ENCODE data around the gene CTNNA1. TPM values are rescaled to one million over a fixed set of nuclear protein-coding genes. Genes with fewer than 3 reads are reported as not detected.
"Not testable (repeated sequence)": the region's sequence is repeated elsewhere in the genome, so short reads cannot be mapped to it uniquely, and the experiment has no call there.

The CTNNA1 gene
- total RNA-seq, 1 experiment from 2014 or later, result 734 TPM

DNA sequence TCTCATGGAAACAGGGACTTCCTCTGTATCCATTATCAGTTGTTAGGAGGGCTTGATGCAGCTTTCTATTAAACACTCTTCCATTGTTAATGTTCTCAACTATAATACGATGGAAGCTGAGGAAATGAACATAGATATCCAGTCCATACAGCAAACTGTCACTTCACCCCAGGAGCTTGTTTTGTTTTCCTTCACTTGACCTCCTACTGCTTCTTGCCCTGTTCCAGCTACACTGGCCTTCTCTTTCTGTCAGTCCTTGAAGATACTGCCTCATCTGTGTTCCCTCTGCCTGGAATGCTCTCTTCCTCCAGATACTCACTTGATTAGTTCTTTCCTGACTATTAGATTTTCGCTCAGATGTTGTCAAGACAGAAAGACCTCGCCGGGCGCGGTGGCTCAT, 17.1 kb downstream of the CTNNA1 start:
- Mint-ChIP-seq H3K9me3 (ENCODE audit: low read depth, unreplicated experiment) (no peaks in the 10 kb centered on the region), H3K36me3 (ENCODE audit: insufficient read depth, unreplicated experiment) (peaks cover 32% of the 10 kb centered on the region), H3K27me3 (ENCODE audit: unreplicated experiment) (no peaks in the 10 kb centered on the region), H3K27ac (ENCODE audit: unreplicated experiment) (no peak overlapping the region), H3K4me1 (ENCODE audit: low read depth, unreplicated experiment) (peaks cover 48% of the 10 kb centered on the region), H3K4me3 (ENCODE audit: low read depth, unreplicated experiment) (no peak overlapping the region)
- no TSS peak for BruUV-seq (replicated peaks)
- intact Hi-C loops (cut with micrococcal nuclease; ENCODE audit: unreplicated experiment), result no loop called here
- no peak for DNase-seq
- no peak for TF ChIP-seq CTCF (IDR thresholded peaks at IDR 0.05; ENCODE audit: unreplicated experiment)
- CTCF ChIA-PET, result no interaction called here

GRCh38 chr5:138770977-138771376, 17.8 kb downstream of the CTNNA1 start:
- DNase-seq, result no peak
- Mint-ChIP-seq H3K27me3 (ENCODE audit: unreplicated experiment) (no peaks in the 10 kb centered on the region), H3K9me3 (ENCODE audit: low read depth, unreplicated experiment) (no peaks in the 10 kb centered on the region), H3K36me3 (ENCODE audit: insufficient read depth, unreplicated experiment) (peaks cover 27% of the 10 kb centered on the region), H3K4me3 (ENCODE audit: low read depth, unreplicated experiment) (no peak overlapping the region), H3K27ac (ENCODE audit: unreplicated experiment) (no peak overlapping the region), H3K4me1 (ENCODE audit: low read depth, unreplicated experiment) (peaks cover 45% of the 10 kb centered on the region)
- BruUV-seq (replicated peaks), result no TSS peak
- intact Hi-C loops (cut with micrococcal nuclease; ENCODE audit: unreplicated experiment), result no loop called here
- no peak for TF ChIP-seq CTCF (IDR thresholded peaks at IDR 0.05; ENCODE audit: unreplicated experiment)
- CTCF ChIA-PET, result no interaction called here

- intact Hi-C loops (cut with micrococcal nuclease; ENCODE audit: unreplicated experiment), result no loop called here
- H3K4me3 Mint-ChIP-seq (ENCODE audit: low read depth, unreplicated experiment), result no peak overlapping the region
- no peaks in the 10 kb centered on the region for H3K9me3 Mint-ChIP-seq (ENCODE audit: low read depth, unreplicated experiment)
- no peak for DNase-seq
- no peak for TF ChIP-seq CTCF (IDR thresholded peaks at IDR 0.05; ENCODE audit: unreplicated experiment)
- H3K36me3 Mint-ChIP-seq (ENCODE audit: insufficient read depth, unreplicated experiment), result peaks cover 30% of the 10 kb centered on the region
- no peaks in the 10 kb centered on the region for H3K27me3 Mint-ChIP-seq (ENCODE audit: unreplicated experiment)
- H3K4me1 Mint-ChIP-seq (ENCODE audit: low read depth, unreplicated experiment), result peaks cover 35% of the 10 kb centered on the region
- CTCF ChIA-PET, result no interaction called here
- H3K27ac Mint-ChIP-seq (ENCODE audit: unreplicated experiment), result peak overlapping the region; percentile 6
- BruUV-seq (replicated peaks), result no TSS peak
Measured at GRCh38 chr5:138772986-138773594, 19.9 kb downstream of the CTNNA1 start.

DNA sequence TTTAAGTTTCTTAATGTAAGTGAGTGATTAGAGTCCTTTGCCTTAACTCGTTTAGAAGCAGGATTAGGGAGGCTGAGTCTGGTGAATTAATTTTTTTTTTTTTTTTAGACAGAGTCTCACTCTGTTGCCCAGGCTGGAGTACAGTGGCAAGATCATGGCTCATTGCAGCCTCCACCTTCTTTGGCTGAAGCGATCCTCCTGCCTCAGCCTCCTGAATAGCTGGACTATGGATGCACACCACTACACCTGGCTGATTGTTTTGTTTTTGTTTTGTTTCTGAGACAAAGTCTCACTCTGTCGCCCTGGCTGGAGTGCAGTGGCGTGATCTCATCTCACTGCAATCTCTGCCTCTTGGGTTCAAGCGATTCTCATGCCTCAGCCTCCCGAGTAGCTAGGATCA, 20.4 kb downstream of the CTNNA1 start:
- intact Hi-C loops (cut with micrococcal nuclease; ENCODE audit: unreplicated experiment); H3K9me3 Mint-ChIP-seq (ENCODE audit: low read depth, unreplicated experiment); H3K27ac Mint-ChIP-seq (ENCODE audit: unreplicated experiment); DNase-seq; H3K4me3 Mint-ChIP-seq (ENCODE audit: low read depth, unreplicated experiment); H3K27me3 Mint-ChIP-seq (ENCODE audit: unreplicated experiment); BruUV-seq (replicated peaks): not testable (repeated sequence)
- Mint-ChIP-seq H3K4me1 (ENCODE audit: low read depth, unreplicated experiment) (peaks cover 35% of the 10 kb centered on the region), H3K36me3 (ENCODE audit: insufficient read depth, unreplicated experiment) (peaks cover 35% of the 10 kb centered on the region)
- CTCF ChIA-PET, result interaction anchor here (1.1 to 1.8 kb wide), 3 partner anchors 14 to 198 kb away, joined by 3 to 9 read pairs (median 3); partner anchors contain the start of gene HSPA9

- no peak for DNase-seq
- peaks cover 44% of the 10 kb centered on the region for H3K36me3 Mint-ChIP-seq (ENCODE audit: insufficient read depth, unreplicated experiment)
- H3K27ac Mint-ChIP-seq (ENCODE audit: unreplicated experiment), result no peak overlapping the region
- peaks cover 33% of the 10 kb centered on the region for H3K4me1 Mint-ChIP-seq (ENCODE audit: low read depth, unreplicated experiment)
- H3K9me3 Mint-ChIP-seq (ENCODE audit: low read depth, unreplicated experiment), result no peaks in the 10 kb centered on the region
- CTCF ChIA-PET, result interaction anchor here (1.0 to 1.8 kb wide), 4 partner anchors 15 to 200 kb away, joined by 3 to 9 read pairs (median 3); partner anchors contain the start of gene HSPA9
- H3K4me3 Mint-ChIP-seq (ENCODE audit: low read depth, unreplicated experiment), result no peak overlapping the region
- no TSS peak for BruUV-seq (replicated peaks)
- no peaks in the 10 kb centered on the region for H3K27me3 Mint-ChIP-seq (ENCODE audit: unreplicated experiment)
- no peak for TF ChIP-seq CTCF (IDR thresholded peaks at IDR 0.05; ENCODE audit: unreplicated experiment)
- intact Hi-C loops (cut with micrococcal nuclease; ENCODE audit: unreplicated experiment), result no loop called here
Measured at GRCh38 chr5:138775034-138775433, 21.8 kb downstream of the CTNNA1 start.

Data from Calu3 (cell line).